Regular cardiac myocyte (primary cell): ENCODE data around the gene HIBADH. TPM values are rescaled to one million over a fixed set of nuclear protein-coding genes. Genes with fewer than 3 reads are reported as not detected.

Experiments
- total RNA-seq: library from RNA; depleted of rRNA; stranded (reverse); fragments of >200 nt; gene quantifications from 2 replicates; pipeline ENCODE4 v1.2.3, GENCODE V29; 2014

The HIBADH gene
- 62.7 and 78.6 TPM in 2 replicates for total RNA-seq

DNA sequence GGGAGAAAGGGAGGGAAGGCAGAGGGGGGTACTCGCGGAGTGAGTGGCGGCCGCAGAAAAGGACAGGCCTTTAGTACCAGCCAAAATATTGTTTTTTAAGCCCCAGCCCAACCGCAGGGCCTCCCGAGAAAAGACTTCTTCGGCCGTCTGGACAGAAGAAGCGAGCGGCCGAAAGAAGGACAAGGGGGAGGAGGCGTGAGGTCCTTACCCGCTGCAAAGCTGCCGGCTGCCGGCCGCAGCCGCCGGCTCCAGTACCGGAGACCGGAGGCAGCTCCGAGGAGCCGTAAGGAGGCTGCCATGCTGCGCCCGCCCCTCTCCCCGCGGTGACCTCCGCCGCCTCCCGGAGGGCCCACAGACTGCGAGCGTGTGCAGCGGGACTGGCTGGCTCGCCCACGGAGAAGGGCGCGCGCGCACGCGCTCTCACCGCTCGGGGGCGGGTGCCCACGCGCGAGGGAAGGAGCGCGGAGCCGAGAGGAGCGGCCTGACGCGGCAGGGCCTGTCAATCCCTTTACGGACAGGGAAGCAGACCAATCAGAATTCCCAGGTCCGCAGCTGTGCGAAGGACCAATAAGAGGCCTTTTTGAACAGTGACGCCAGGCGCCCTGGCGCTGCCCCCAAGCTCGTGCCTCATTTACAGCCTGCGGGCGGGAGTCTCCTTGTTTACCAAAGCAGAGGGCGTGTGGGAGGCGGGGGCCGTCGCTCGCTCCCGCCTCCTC is at the start of gene HIBADH:
Gene HIBADH (minus strand): TSS at position 394 of the 716 bp plus-strand sequence. CDS start 95 bp downstream, at position 299.

Other genes starting within 250 kb of the HIBADH start
- gene TAX1BP1, start 77.3 kb upstream of the HIBADH start, total RNA-seq = 114 and 131 TPM in 2 replicates